ENCODE results near the gene THAP4. TPM values are rescaled to one million over a fixed set of nuclear protein-coding genes. Genes with fewer than 3 reads are reported as not detected.

THAP4 gene
- total RNA-seq, 2 experiments from 2014 or later: 27.5 to 31.4 TPM

GRCh38 chr2:241654551-241654950, 17.6 kb upstream of the THAP4 start:
- Mint-ChIP-seq H3K4me1 (ENCODE audit: low read depth) (no peaks in the 10 kb centered on the region), H3K27ac (no peak overlapping the region), H3K27me3 (no peaks in the 10 kb centered on the region), H3K9me3 (no peaks in the 10 kb centered on the region), H3K4me3 (no peak overlapping the region), H3K36me3 (ENCODE audit: low read depth) (peaks cover 77% of the 10 kb centered on the region)
- no peak overlapping the region for H3K4me3 ChIP-seq (ENCODE audit: low read length)
- no peak for DNase-seq
- no peak for TF ChIP-seq CTCF (IDR thresholded peaks at IDR 0.05)
- no peaks in the 10 kb centered on the region for H3K9me3 ChIP-seq (ENCODE audit: control insufficient read depth in 1 of 2, insufficient read depth in 1 of 2, low read length in 2 of 2)
- CTCF ChIA-PET: interaction anchor here (0.7 kb wide), 1 partner anchor 11 kb away, joined by 4 read pairs; no protein-coding TSS in a partner anchor
- H3K36me3 ChIP-seq (ENCODE audit: insufficient read depth, low read length): peaks cover 78% of the 10 kb centered on the region
- no peaks in the 10 kb centered on the region for H3K4me1 ChIP-seq (ENCODE audit: insufficient read depth, low read length)
- POLR2A ChIA-PET: no interaction called here
- no peak overlapping the region for H3K27ac ChIP-seq (ENCODE audit: low read depth in 1 of 2, low read length in 2 of 2)
- ATAC-seq (ENCODE audit: poor library complexity): no peak
- intact Hi-C loops (cut with DNase I, micrococcal nuclease): no loop called here
- H3K27me3 ChIP-seq (ENCODE audit: control insufficient read depth in 1 of 2, insufficient read depth in 2 of 2, low read length in 2 of 2): no peaks in the 10 kb centered on the region

GRCh38 chr2:241653210-241653750, 16.3 kb upstream of the THAP4 start:
- DNase-seq: no peak
- Histone ChIP-seq H3K9me3 (ENCODE audit: control insufficient read depth in 1 of 2, insufficient read depth in 1 of 2, low read length in 2 of 2) (no peaks in the 10 kb centered on the region), H3K36me3 (ENCODE audit: insufficient read depth, low read length) (peaks cover 66% of the 10 kb centered on the region), H3K27ac (ENCODE audit: low read depth in 1 of 2, low read length in 2 of 2) (no peak overlapping the region), H3K4me3 (ENCODE audit: low read length) (no peak overlapping the region), H3K27me3 (ENCODE audit: control insufficient read depth in 1 of 2, insufficient read depth in 2 of 2, low read length in 2 of 2) (no peaks in the 10 kb centered on the region), H3K4me1 (ENCODE audit: insufficient read depth, low read length) (no peaks in the 10 kb centered on the region)
- TF ChIP-seq CTCF (IDR thresholded peaks at IDR 0.05): no peak
- CTCF ChIA-PET: no interaction called here
- Mint-ChIP-seq H3K9me3 (no peaks in the 10 kb centered on the region), H3K27me3 (no peaks in the 10 kb centered on the region), H3K4me3 (no peak overlapping the region), H3K36me3 (ENCODE audit: low read depth) (peaks cover 73% of the 10 kb centered on the region), H3K4me1 (ENCODE audit: low read depth) (peaks cover 10% of the 10 kb centered on the region), H3K27ac (no peak overlapping the region)
- intact Hi-C loops (cut with DNase I, micrococcal nuclease): no loop called here
- no peak for ATAC-seq (ENCODE audit: poor library complexity)
- POLR2A ChIA-PET: no interaction called here

- Histone ChIP-seq H3K36me3 (ENCODE audit: insufficient read depth, low read length) (peaks cover 64% of the 10 kb centered on the region), H3K4me1 (ENCODE audit: insufficient read depth, low read length) (no peaks in the 10 kb centered on the region), H3K27me3 (ENCODE audit: control insufficient read depth in 1 of 2, insufficient read depth in 2 of 2, low read length in 2 of 2) (no peaks in the 10 kb centered on the region), H3K4me3 (ENCODE audit: low read length) (no peak overlapping the region), H3K9me3 (ENCODE audit: control insufficient read depth in 1 of 2, insufficient read depth in 1 of 2, low read length in 2 of 2) (no peaks in the 10 kb centered on the region), H3K27ac (ENCODE audit: low read depth in 1 of 2, low read length in 2 of 2) (no peak overlapping the region)
- Mint-ChIP-seq H3K4me3 (no peak overlapping the region), H3K4me1 (ENCODE audit: low read depth) (peaks cover 10% of the 10 kb centered on the region), H3K9me3 (no peaks in the 10 kb centered on the region), H3K36me3 (ENCODE audit: low read depth) (peaks cover 69% of the 10 kb centered on the region), H3K27ac (no peak overlapping the region), H3K27me3 (no peaks in the 10 kb centered on the region)
- intact Hi-C loops (cut with DNase I, micrococcal nuclease): no loop called here
- POLR2A ChIA-PET: no interaction called here
- no peak for TF ChIP-seq CTCF (IDR thresholded peaks at IDR 0.05)
- CTCF ChIA-PET: no interaction called here
- DNase-seq (no peak), ATAC-seq (ENCODE audit: poor library complexity) (no peak)
These were observed 15.8 kb upstream of the THAP4 start for GRCh38 chr2:241652722-241653121.

Measured in CD4-positive, alpha-beta T cell (primary cell).